Stromal cell of bone marrow (primary cell): ENCODE measurements around the gene FAM227A.
"Not testable (repeated sequence)": the region's sequence is repeated elsewhere in the genome, so short reads cannot be mapped to it uniquely, and the experiment has no call there.

Source experiments
- DNase-seq: peaks from one replicate; pipeline ENCODE4 v3.0.0-alpha.2; 2012; ENCODE audit warnings: low read depth

Gene FAM227A

DNA sequence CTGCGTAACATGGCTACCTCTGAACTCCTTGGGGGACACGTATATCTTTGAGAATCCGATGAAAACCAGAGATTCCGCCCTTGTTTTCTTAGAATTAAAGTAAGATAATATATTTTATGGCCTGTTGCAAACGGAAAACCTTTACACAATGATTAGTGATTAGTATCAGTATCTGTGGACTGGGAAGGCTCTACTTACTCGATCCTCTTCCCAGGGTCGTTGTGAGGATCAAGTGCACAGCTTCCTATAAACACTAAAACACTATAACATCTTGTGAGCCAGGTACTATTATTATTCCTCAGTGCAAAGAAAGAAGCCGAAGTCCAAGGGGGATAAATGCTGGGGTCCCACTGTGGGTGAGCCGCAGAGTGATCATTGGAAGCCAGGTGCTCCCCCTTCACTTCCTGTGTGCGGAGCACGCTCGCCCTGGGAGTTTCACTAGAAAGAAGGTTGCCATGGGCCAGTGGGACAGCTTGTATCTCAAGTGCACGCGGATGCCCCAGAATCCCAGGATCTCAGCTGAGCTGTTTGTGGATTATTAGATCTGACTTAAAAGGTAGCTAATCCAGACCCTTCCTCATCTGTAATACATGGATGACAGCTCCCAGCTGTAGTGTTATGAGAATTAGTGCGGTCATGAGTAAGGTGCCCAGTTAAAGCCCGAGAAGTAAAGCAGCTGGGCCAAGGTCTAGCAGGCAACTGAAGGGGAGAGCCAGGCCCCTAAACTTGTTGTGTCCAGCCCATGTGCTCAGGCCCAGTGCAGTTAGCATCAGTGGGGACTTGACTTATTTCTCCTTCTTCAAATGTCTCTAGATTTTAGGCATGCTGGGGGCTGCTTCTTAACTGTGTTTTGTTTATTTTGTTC lies 1.1 kb upstream of the FAM227A start:
- DNase-seq, result no peak

DNA sequence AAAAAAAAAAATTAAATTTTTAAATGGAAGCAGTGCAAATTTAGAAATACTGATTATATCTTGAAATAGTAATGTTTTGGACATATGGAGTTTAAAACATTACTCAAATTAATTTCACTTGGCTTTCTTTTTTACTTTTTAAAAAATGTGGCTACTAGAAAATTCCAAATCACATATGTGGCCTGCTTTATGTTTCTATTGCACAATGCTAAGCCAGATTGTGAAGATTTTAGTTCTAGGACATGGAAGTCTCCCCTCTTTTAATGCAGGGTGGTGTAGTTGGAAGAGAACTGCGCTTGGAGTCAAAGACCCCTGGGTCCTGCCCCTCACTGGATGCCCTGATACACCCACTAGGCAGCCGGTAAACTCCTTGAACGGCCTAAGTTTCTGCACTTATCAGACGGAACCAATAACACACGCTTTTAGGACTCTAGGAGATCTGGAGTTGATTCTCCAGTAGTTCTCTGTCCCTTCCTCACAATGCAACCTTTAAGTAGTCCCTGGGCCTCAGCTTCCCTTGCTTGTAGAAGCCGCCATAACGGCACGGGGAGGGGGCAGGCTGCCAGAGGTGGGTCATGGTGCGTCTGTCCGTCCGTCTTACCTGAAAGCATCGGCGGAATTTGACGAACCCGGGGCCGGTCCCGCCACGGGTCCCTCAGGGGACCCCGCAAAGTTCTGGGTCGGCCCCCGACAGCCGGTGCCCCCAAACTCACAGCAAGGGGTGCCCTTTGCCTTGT lies 505 bp downstream of the FAM227A start:
- no peak for DNase-seq

DNA sequence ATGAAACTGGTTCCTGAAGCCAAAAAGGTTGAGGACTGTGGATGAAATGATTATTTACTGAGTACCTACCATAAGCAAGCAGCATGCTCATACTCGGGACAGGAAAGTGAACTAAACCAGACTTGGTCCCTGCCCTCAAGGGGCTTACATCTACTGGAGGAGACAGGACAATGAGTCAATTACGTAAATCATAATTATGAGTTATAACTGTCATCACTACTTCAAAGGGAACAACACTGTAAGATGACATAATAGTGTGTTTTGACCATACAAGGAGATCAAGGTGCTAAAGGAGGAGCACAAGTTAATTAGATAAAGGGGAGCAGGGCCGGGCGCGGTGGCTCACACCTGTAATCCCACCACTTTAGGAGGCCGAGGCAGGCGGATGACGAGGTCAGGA lies 2.5 kb downstream of the FAM227A start:
- no peak for DNase-seq

DNA sequence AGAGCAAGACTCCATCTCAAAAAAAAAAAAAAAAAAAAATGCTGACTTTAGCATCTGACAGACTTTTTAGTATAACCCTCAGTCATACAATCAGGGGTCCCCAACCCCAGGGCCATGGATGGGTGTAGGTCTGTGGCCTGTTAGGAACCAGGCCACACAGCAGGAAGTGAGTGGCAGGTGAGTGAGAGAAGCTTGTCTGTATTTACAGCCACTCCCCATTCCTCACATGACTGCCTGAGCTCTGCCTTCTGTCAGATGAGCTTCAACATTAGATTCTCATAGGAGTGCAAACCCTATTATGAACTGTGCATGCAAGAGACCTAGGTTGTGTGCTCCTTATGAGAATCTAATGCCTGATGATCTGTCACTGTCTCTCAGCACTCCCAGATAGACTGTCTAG lies 3.3 kb downstream of the FAM227A start:
- no peak for DNase-seq

DNA sequence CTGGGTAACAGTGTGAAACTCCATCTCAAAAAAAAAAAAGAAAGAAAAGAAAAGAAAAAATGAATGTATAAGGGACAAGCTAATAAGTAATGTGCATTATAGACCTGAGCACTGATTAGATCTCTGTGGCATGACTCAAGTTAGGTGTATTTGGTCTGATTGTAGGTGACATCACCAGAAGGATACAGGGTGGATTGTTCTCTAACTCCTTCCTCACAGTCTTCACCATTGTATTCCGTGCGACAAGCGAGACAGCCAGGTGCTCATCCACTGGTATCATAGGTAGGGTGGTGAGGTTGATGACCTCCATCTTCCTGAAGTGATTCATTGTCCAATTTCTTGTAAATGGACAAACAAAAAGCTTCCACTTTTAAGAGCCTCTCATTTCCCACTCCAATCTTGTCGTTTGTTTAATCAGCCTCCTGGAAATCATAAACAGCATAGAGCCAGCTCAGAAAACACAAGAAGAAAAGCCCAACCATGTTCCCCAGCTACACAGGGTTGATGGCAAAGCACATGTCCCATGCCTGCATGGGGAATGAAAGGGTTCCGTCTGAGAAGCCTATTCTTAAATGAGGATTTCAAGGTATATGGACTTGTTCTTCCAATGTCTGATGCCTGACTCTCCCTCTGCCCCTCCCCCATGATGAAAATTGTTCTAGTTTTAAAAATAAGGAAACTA lies 6.2 kb downstream of the FAM227A start:
- DNase-seq, result no peak

DNA sequence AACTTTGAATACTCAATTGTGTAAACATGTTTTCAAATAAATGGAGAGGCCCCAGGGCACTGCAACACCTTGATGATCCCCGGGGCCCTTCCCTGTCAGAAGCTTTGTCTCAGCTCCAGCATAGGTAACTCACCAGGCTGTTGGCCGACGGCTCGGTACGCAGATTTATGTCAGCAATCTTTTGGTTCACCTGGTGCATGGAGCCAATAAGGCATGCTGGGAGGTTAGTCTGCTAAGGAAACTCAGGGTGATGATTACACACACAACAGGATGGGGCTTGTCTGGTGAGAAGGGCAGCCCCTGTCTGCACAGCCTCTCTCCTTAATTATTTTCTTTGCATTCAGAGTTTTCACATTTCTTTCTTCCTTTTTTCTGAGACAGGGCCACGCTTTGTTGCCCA lies 10.8 kb downstream of the FAM227A start:
- DNase-seq, result no peak

DNA sequence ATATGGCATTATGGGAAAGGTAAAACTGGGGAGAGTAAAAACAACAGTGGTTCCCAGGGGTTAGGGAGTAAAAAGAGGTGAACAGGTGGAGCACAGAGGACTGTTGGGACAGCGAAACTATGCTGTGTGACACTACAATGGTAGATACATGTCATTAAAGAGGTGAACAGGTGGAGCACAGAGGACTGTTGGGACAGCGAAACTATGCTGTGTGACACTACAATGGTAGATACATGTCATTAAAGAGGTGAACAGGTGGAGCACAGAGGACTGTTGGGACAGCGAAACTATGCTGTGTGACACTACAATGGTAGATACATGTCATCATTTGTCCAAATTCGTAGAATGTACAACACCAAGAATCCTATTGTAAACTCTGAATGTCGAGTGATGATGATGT lies 11.9 kb downstream of the FAM227A start:
- not testable (repeated sequence) for DNase-seq

DNA sequence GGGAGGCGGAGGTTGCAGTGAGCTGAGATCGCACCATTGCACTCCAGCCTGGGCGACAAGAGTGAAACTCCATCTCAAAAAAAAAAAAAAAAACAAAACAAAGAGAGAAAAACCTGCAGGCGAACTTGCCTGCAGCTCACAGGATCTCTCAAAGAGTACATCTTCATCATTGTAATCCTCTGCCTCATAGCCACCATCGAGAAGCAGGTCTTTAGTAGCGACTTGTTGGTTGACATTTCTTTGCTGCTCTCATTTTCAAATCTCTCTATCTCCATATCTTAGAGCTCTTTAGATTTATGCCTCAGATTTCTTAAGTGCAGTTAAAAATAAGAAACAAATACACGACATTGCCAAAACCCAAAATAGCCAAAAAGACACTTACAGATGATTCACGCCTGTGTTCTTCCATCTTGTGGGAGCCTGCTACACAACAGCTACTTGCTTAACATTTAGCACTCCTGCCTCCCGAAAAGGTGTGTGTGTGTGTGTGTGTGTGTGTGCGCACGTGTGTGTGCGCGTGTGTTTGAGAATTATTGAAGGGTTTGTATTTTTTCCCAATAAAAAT lies 14.6 kb downstream of the FAM227A start:
- DNase-seq, result no peak

DNA sequence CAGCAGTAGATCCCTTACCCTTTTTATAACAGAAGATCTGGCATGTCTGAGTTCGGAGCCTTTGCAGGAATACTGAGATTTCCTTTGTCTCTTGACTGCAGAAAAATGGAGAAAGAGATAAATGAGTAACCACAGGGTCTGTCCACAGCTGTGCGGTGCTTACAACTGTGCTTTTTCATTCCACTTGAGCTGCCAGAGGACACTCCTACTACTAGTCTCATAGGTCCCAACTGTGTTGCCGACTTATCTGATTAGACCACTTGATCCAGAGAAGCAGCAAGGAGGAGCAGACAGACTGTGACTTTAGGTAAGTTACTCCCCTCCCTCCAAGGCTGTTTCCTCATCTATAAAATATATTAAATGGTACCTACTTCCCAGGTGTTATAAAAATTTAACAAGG lies 17.5 kb downstream of the FAM227A start:
- DNase-seq, result no peak

DNA sequence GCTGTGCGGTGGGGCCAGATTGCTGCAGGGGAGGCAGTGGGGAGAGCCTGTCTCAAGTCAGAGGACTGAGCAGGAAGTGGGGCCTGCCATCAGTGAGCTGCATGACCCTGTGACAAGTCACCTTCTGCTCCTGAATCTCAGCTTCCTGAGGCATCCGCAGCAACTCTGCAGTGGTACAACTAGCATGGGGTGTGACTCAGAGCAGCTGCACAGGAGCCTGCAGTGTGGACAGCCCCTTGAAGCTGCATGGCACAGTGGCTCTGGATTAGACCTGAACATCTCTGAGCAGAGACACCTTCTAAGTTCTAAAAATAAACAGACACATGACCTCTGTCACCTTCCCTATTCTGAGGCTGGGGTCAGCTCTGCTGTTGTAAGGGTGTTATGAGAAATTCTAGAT lies 18.0 kb downstream of the FAM227A start:
- DNase-seq, result no peak

DNA sequence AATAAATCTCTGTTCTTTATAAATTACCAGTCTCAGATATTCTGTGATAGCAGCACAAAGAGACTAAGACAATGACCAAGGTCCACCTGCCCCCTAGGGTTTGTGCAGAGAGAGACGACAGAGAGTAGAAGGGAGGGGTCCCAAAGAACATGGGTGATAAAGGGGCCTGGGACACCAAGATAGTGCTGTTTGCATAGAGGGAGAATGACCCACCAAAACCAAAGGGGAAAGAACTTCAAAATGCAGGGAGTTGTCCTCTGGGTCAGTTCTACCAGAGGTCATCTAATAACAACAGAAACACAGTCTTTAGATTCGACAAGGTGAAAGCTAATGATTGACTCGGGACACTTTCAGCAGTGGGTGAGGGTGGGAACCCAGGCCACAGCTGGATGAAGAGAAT lies 23.7 kb downstream of the FAM227A start:
- DNase-seq, result no peak

DNA sequence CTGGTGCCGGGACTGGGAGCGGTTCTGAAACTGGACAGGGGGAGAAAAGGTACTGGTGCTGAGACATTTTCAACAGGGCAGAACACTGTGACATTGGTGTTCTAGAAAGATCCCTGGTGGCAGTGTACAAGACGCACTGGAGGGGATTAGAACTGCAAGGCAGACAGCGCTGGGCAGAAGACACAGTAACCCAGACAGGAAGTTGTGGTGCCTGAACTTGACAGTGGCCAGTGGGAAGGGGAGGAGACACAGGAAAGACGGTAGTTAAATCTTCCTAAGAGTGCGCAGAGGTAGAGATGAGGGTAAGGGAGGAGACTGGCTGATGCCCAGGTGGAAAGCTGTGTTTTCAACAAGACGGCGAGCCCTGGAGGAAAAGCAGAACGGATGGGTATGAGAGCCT lies 24.5 kb downstream of the FAM227A start:
- no peak for DNase-seq

DNA sequence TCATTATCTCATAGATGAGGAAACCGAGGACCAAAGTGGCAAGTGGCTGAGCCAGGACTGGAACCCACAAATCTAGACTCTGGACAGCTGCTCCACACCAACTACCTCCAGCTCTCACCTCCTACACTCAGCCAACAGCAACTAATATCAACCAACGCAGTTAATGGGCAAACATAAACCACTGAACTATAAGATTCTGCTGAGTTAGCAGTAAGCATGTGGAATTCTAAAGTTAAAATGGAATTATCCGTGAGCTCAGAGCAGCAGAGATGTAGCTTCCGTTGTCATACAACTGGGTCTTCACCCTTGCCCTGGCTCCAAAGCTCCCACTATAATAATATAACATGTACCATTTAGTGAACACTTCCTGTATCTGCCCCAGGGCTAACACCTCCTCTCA lies 27.1 kb downstream of the FAM227A start:
- DNase-seq, result no peak

DNA sequence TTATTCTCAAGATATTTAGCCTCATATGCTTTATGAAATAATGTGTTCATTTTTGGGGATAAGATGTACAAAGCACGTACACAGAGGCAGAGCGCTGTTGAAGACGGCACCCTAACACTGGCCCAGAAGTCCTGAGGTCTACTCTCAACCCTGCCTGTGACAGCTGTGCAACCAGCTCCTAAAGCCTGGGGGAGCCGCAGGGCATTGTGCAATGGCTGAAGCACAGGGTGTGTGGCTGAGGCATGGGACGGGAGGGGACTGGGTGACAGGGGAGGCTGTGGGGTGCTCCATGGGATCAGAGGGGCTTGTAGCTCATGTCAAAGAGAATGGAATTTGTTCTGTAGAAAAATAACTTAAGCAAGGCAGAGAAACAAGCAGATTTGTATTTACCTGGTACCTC lies 27.7 kb downstream of the FAM227A start:
- DNase-seq, result no peak

DNA sequence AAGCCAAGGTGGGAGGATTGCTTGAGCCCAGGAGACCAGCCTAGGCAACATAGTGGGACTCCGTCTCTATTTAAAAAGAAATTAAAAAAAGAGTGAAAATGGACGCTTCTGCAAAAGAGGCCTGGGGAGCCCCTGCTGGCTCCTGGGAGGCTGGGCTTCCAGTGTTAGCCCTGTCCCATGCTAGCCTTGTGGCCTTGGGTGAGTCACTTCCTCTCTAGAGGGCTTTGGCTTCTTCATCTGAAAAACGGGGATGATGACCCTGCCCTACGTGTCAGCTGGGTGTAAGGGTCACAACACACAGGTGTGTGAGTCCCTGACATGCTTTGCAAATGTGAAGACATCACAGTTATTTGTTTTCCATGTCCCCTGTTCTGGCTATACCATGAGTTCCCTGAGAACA lies 32.8 kb downstream of the FAM227A start:
- no peak for DNase-seq

DNA sequence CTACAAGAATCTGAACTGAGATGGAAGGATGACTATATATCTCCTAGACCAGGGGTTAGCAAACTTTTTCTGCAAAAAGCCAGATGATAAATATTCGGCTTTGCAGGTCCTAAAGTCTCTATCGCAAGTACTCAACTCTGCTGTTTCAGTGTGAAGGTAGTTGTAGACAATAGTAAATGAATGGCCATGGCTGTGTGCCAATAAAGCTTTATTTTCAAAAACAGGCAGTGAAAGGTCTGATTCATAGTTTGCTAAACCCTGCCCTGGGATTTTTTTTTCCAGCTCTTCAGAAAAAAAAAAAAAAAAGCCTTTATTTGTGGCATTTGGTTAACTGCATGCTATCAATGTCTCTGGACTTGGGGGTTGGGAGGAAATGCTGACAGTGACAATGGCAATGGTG lies 37.5 kb downstream of the FAM227A start:
- DNase-seq, result no peak

DNA sequence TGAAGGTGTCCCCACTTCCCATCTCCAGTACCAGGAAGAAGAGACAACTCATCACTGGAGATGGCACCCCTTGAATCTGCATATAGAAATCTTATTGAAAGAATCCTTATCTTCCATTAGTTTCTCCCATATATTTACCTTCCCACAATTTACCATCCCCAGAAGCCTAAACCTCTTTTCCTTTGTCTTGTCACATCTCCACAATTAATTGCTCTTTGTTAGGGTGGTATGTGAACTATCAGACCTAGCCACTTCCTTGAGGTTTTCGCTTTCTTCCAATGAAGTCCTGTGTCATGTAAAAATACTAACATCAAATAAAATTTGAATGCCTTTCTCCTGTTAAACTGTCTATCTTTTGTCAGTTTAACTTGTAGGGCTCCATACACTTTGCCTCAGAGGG lies 37.9 kb downstream of the FAM227A start:
- no peak for DNase-seq

DNA sequence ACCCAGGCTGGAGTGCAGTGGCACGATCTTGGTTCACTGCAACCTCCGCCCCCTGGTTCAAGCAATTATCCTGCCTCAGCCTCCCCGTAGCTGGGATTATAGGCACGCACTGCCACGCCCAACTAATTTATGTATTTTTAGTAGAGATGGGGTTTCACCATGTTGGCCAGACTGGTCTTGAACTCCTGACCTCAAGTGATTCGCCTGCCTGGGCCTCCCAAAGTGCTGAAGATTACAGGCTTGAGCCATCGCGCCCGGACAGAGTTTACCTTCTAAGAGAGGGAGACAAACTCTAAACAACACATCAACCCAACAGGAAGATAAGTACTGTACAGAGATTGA lies 41.2 kb downstream of the FAM227A start:
- DNase-seq, result not testable (repeated sequence)

DNA sequence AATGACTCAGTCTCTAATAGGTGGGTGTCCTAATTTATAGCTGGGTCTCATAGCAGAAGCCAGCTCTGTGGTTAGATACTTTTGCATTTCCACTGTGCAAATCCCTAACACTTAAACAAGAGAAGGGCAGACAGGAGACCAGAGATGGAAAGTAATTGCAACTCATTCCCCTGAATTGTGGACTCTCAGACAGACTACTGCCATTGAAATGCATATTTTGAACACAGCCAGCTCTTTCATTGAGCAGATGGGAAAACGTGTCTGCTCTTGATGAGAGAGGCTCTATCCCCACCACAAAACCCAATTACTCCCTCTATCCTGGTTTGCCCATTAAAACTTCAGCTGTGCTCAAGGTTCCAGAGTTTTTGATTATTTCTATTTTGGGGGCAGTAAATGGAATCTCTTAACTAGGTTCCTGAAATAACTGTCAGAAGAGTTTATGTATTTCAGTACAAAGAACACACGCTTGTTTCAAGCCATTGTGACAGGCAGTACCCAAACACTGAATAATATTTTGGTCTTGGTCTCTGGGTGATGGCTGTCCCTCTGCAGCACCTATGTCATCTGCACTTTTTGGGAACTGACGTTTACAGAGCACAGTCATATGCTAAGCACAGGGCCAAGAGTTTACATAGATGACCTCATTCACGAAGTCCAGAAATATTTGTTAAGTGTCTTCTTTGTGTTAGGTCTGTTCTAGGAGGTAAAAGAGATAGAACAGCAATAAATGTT lies 41.7 kb downstream of the FAM227A start:
- DNase-seq, result no peak

DNA sequence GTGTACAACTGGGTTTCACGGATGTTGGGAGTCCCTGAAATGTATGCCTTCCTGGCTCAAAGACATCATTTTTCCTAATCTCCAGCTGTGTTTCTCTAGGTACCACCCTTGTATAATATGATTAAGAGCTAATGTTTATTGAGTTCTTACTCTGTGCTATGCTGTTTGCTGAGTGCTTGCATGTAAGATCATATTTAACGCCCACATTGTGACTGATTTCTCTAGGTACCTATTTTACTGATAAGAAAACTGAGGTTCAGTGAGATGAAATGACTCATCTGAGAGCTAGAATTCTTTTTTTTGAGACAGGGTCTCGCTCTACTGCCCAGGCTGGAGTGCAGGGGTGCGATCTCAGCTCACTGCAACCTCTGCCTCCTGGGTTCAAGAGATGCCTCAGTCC lies 42.6 kb downstream of the FAM227A start:
- no peak for DNase-seq

DNA sequence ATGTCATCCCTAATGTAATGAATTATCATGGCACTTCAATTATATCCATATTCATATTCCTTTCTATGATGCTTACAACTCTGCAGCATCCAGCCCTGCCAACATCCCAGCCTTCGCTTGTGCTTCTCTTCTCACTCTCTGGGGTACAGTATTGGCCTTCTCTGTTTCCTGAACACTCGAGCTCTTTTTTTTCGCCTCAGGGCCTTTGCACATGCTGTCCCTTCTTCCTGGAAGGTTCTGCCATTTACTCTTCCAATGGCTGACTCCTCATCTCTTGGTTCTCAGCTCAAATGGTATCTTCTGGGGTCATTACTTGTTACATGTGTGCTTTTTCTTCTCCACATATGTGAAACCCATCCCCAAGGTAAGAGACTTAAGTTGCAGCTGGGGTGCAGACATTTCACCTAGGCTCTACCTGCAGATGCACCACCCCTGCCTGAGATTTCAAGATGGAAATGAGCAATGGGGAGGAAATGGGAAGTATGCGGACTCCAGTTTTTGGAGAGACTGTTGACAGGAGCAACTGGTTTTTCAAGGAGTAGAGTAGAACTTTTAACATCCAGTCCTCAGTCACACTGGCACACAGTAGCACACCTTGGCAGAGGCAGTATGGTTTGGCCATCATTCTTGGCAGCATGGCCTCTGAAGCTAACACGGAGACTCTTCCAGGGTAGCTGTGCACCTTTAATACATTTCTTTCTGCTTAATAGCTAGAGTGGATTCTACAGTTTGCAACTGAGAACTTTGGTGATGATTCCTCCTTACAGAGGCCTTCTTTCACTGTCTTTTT lies 43.8 kb downstream of the FAM227A start:
- DNase-seq, result no peak
